Endodermal cell (in vitro differentiated cells): ENCODE results near the gene CAVIN2. TPM values are rescaled to one million over a fixed set of nuclear protein-coding genes. Genes with fewer than 3 reads are reported as not detected.

Experiments
- DNase-seq: peaks from one replicate; pipeline ENCODE4 v3.0.0-alpha.2; 2017
- H3K27ac ChIP-seq: 2 replicates; pipeline ENCODE4 v1.5.1; 2013; ENCODE audit warnings: mild to moderate bottlenecking, low read depth, low read length, moderate library complexity
- H3K27me3 ChIP-seq: 2 replicates; pipeline ENCODE4 v1.6.1; 2013; ENCODE audit warnings: mild to moderate bottlenecking, low read length, moderate library complexity; ENCODE audit not compliant: insufficient read depth, control insufficient read depth, poor library complexity, severe bottlenecking
- H3K36me3 ChIP-seq: 2 replicates; pipeline ENCODE4 v1.7.0; 2013; ENCODE audit warnings: mild to moderate bottlenecking, low read length, moderate library complexity; ENCODE audit not compliant: control insufficient read depth, insufficient read depth
- H3K4me1 ChIP-seq: one replicate; pipeline ENCODE4 v1.7.0; 2013; ENCODE audit warnings: low read length; ENCODE audit not compliant: control insufficient read depth, insufficient read depth
- H3K4me3 ChIP-seq: 2 replicates; pipeline ENCODE4 v1.5.1; 2013; ENCODE audit warnings: mild to moderate bottlenecking, low read length, moderate library complexity
- H3K9ac ChIP-seq: 2 replicates; pipeline ENCODE4 v1.6.1; 2013; ENCODE audit warnings: mild to moderate bottlenecking, low read length, moderate library complexity; ENCODE audit not compliant: poor library complexity, severe bottlenecking; ENCODE audit errors: extremely low read depth
- H3K9me3 ChIP-seq: 2 replicates; pipeline ENCODE4 v1.6.1; 2013; ENCODE audit warnings: mild to moderate bottlenecking, low read length, moderate library complexity; ENCODE audit not compliant: control insufficient read depth
- H3K27ac Mint-ChIP-seq: 2 replicates; pipeline ENCODE4 v1.8.0; 2020; ENCODE audit warnings: mixed read lengths
- H3K27me3 Mint-ChIP-seq: 2 replicates; pipeline ENCODE4 v1.8.0; 2021; ENCODE audit warnings: mild to moderate bottlenecking, mixed read lengths; ENCODE audit not compliant: insufficient read depth
- H3K36me3 Mint-ChIP-seq: 2 replicates; pipeline ENCODE4 v1.8.0; 2020; ENCODE audit warnings: low read depth, mixed read lengths
- H3K4me1 Mint-ChIP-seq: 2 replicates; pipeline ENCODE4 v1.8.0; 2020; ENCODE audit warnings: mixed read lengths
- H3K4me3 Mint-ChIP-seq: 2 replicates; pipeline ENCODE4 v1.8.0; 2020; ENCODE audit warnings: mild to moderate bottlenecking, moderate library complexity, mixed read lengths
- H3K9me3 Mint-ChIP-seq: 2 replicates; pipeline ENCODE4 v1.8.0; 2020; ENCODE audit warnings: mild to moderate bottlenecking, mixed read lengths
- WGBS, 2 experiments: methylation state at CpG; one replicate each; pipeline versions ENCODE4 v1.1.5 to v1.1.7; 2013; ENCODE audit warnings: missing lambda C conversion rate in 2 of 2, mixed read lengths in 1 of 2; ENCODE audit not compliant: insufficient coverage in 1 of 2, insufficient read length in 1 of 2; 5-methylcytosine and 5-hydroxymethylcytosine counted together
- total RNA-seq, 2 donors: library from RNA; stranded (reverse); fragmentation: NEBNext Ultra II Directional in 1 of 2; extraction: Animal tissue kit (Norgen Biotek cat#: 25700) in 1 of 2; gene quantifications; 2 replicates in 1 of 2; 3 replicates in 1 of 2; pipeline ENCODE4 v1.2.1, GENCODE V29; 2021
- TF ChIP-seq, protein P1 (sequence below): fragments of 200-600 bp; sonication (generic); conservative IDR thresholded peaks from 2 replicates; pipeline ENCODE4 v1.5.0; 2021; ENCODE audit warnings: antibody characterized with exemption, mild to moderate bottlenecking

The CAVIN2 gene
- total RNA-seq, 2 donors from 2014 or later = not detected

DNA sequence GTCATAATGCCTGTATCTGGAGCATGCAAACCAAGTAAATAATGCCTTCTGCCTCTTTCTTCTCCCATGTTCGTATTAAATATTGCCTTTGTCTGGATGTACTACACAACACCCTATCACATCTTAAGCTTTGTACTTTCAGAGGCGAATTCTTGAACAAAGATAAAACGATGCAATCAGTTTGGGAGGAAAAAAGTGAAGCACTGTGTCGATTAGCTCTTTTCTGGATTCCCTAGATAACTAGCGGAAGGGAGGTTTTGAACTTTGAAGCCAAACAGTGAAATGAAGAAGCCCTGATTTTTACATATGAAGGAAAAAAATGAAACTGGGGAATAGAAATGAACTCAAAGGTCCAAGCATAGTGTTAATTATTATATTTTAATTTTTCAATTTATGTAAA lies 44.7 kb downstream of the CAVIN2 start:
- Histone ChIP-seq H3K9me3 (no peaks in the 10 kb centered on the region), H3K27me3 (no peaks in the 10 kb centered on the region), H3K4me3 (no peak overlapping the region), H3K36me3 (no peaks in the 10 kb centered on the region), H3K27ac (no peak overlapping the region), H3K4me1 (no peaks in the 10 kb centered on the region), H3K9ac (no peak overlapping the region)
- Mint-ChIP-seq H3K4me1 (no peaks in the 10 kb centered on the region), H3K27ac (no peak overlapping the region), H3K27me3 (no peaks in the 10 kb centered on the region), H3K36me3 (no peaks in the 10 kb centered on the region), H3K4me3 (no peak overlapping the region), H3K9me3 (peaks cover 4% of the 10 kb centered on the region)
- 90 to 91% methylated on average over 4 to 5 of the region's 5 CpGs for WGBS, 2 experiments
- TF ChIP-seq, protein P1, sequence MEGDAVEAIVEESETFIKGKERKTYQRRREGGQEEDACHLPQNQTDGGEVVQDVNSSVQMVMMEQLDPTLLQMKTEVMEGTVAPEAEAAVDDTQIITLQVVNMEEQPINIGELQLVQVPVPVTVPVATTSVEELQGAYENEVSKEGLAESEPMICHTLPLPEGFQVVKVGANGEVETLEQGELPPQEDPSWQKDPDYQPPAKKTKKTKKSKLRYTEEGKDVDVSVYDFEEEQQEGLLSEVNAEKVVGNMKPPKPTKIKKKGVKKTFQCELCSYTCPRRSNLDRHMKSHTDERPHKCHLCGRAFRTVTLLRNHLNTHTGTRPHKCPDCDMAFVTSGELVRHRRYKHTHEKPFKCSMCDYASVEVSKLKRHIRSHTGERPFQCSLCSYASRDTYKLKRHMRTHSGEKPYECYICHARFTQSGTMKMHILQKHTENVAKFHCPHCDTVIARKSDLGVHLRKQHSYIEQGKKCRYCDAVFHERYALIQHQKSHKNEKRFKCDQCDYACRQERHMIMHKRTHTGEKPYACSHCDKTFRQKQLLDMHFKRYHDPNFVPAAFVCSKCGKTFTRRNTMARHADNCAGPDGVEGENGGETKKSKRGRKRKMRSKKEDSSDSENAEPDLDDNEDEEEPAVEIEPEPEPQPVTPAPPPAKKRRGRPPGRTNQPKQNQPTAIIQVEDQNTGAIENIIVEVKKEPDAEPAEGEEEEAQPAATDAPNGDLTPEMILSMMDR = no peak
- no peak for DNase-seq

DNA sequence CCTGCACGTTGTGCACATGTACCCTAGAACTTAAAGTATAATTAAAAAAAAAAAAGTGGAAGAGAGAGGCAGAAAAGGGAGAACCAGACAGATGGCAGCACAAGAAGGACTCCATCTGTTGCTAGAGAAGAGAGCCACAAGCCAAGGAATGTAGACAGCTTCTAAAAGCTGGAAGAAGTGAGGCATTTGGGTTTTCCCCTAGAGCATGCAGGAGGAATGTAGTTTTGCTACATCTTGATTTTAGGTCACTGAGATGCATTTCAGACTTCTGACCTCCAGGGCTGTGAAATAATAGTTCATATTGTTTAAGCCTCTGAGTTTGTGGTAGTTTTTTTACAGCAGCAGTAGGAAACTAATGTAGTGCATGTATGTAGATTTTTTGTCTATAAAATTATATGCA lies 46.0 kb downstream of the CAVIN2 start:
- H3K27ac Mint-ChIP-seq = no peak overlapping the region
- TF ChIP-seq, protein P1 = no peak
- Histone ChIP-seq H3K4me3 (no peak overlapping the region), H3K9me3 (no peaks in the 10 kb centered on the region), H3K27me3 (no peaks in the 10 kb centered on the region), H3K4me1 (no peaks in the 10 kb centered on the region), H3K9ac (no peak overlapping the region), H3K27ac (no peak overlapping the region), H3K36me3 (no peaks in the 10 kb centered on the region)
- no peak for DNase-seq
- H3K9me3 Mint-ChIP-seq = peaks cover 4% of the 10 kb centered on the region
- H3K27me3 Mint-ChIP-seq = no peaks in the 10 kb centered on the region
- H3K4me1 Mint-ChIP-seq = no peaks in the 10 kb centered on the region
- no peaks in the 10 kb centered on the region for H3K36me3 Mint-ChIP-seq
- 100% methylated on average over 1 of the region's 1 CpG; no CpG with 5 or more reads in 1 of the 2 experiments for WGBS, 2 experiments
- no peak overlapping the region for H3K4me3 Mint-ChIP-seq

DNA sequence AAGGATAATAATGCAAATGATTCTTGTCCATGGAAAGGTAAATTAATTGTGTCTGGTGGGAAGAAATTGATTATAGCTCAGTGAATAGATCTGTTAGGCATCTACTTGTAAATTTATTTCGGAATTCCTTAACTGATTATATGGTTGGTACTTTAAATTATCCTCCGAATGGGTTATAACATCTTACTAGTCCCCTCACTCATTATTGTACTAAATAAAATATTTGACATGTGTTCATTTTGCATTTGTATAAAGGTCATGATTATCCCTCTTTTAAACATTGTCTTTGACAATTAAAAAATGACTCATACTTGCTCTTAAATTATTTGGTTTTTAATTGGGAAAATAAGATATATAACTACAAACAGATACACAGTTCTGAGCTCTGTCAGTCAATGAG lies 47.4 kb downstream of the CAVIN2 start:
- Mint-ChIP-seq H3K4me3 (no peak overlapping the region), H3K4me1 (no peaks in the 10 kb centered on the region), H3K36me3 (no peaks in the 10 kb centered on the region), H3K27me3 (no peaks in the 10 kb centered on the region), H3K27ac (no peak overlapping the region), H3K9me3 (peaks cover 4% of the 10 kb centered on the region)
- Histone ChIP-seq H3K36me3 (no peaks in the 10 kb centered on the region), H3K4me1 (no peaks in the 10 kb centered on the region), H3K9ac (no peak overlapping the region), H3K27ac (no peak overlapping the region), H3K27me3 (no peaks in the 10 kb centered on the region), H3K4me3 (no peak overlapping the region), H3K9me3 (no peaks in the 10 kb centered on the region)
- TF ChIP-seq, protein P1 = no peak
- no peak for DNase-seq
- no CpG with 5 or more reads among the region's 2 CpGs for WGBS, 2 experiments
